ACHN (cell line): Measurements from ENCODE around the gene GGTLC2.
"Not testable (repeated sequence)": the region's sequence is repeated elsewhere in the genome, so short reads cannot be mapped to it uniquely, and the experiment has no call there.

Experiments
- DNase-seq: peaks from one replicate; pipeline ENCODE4 v3.0.0-alpha.2; 2015
- in situ Hi-C: cut with HindIII; loops from 2 replicates; pipeline ENCODE4 v1.10.0; 2017; ENCODE audit warnings: low sequenced_read_pairs, low pct_ligation_motif_present, low pct_unique_long_range_greater_than_20kb

Gene GGTLC2

GRCh38 chr22:22632226-22632625 is 12.2 kb upstream of the GGTLC2 start:
- in situ Hi-C loops, result not testable (repeated sequence)

GRCh38 chr22:22633533-22633932 is 10.9 kb upstream of the GGTLC2 start:
- DNase-seq, in situ Hi-C loops: not testable (repeated sequence)

More at GRCh38 chr22:22632226-22632625, 12.2 kb upstream of the GGTLC2 start:
- not testable (repeated sequence) for DNase-seq

GRCh38 chr22:22636260-22636659 is 8.2 kb upstream of the GGTLC2 start:
- DNase-seq, in situ Hi-C loops: not testable (repeated sequence)

GRCh38 chr22:22638313-22638712 is 6.1 kb upstream of the GGTLC2 start:
- in situ Hi-C loops, DNase-seq: not testable (repeated sequence)

- in situ Hi-C loops, result not testable (repeated sequence)
Measured at GRCh38 chr22:22642255-22642654, 2.2 kb upstream of the GGTLC2 start.

GRCh38 chr22:22645969-22646368 is 1.6 kb downstream of the GGTLC2 start:
- DNase-seq, in situ Hi-C loops: not testable (repeated sequence)

More at GRCh38 chr22:22642255-22642654, 2.2 kb upstream of the GGTLC2 start:
- DNase-seq, result not testable (repeated sequence)

- in situ Hi-C loops, DNase-seq: not testable (repeated sequence)
Measured at GRCh38 chr22:22647952-22648351, 3.5 kb downstream of the GGTLC2 start.

GRCh38 chr22:22648863-22649536 is 4.6 kb downstream of the GGTLC2 start:
- DNase-seq, in situ Hi-C loops: not testable (repeated sequence)

GRCh38 chr22:22649761-22650160 is 5.3 kb downstream of the GGTLC2 start:
- DNase-seq, in situ Hi-C loops: not testable (repeated sequence)

GRCh38 chr22:22650398-22650797 is 6.0 kb downstream of the GGTLC2 start:
- in situ Hi-C loops, DNase-seq: not testable (repeated sequence)

- DNase-seq, in situ Hi-C loops: not testable (repeated sequence)
Measured at GRCh38 chr22:22650803-22651515, 6.5 kb downstream of the GGTLC2 start.

- in situ Hi-C loops, DNase-seq: not testable (repeated sequence)
Measured at GRCh38 chr22:22651593-22651992, 7.2 kb downstream of the GGTLC2 start.

GRCh38 chr22:22652102-22652501 is 7.7 kb downstream of the GGTLC2 start:
- DNase-seq, in situ Hi-C loops: not testable (repeated sequence)

GRCh38 chr22:22652573-22652972 is 8.2 kb downstream of the GGTLC2 start:
- DNase-seq, in situ Hi-C loops: not testable (repeated sequence)

- not testable (repeated sequence) for DNase-seq
Measured at GRCh38 chr22:22653677-22654381, 9.4 kb downstream of the GGTLC2 start.

GRCh38 chr22:22655452-22656290 is 11.3 kb downstream of the GGTLC2 start:
- in situ Hi-C loops, result no loop called here
- no peak for DNase-seq

More at GRCh38 chr22:22653677-22654381, 9.4 kb downstream of the GGTLC2 start:
- in situ Hi-C loops, result not testable (repeated sequence)

GRCh38 chr22:22657712-22658111 is 13.3 kb downstream of the GGTLC2 start:
- no peak for DNase-seq
- in situ Hi-C loops, result no loop called here

- no peak for DNase-seq
- in situ Hi-C loops, result no loop called here
Measured at GRCh38 chr22:22661275-22661674, 16.9 kb downstream of the GGTLC2 start.
